Astrocyte (in vitro differentiated cells and primary cell): ENCODE measurements around the gene SLC7A5. TPM values are rescaled to one million over a fixed set of nuclear protein-coding genes. Genes with fewer than 3 reads are reported as not detected.
"Not testable (repeated sequence)": the region's sequence is repeated elsewhere in the genome, so short reads cannot be mapped to it uniquely, and the experiment has no call there.

Source experiments
- DNase-seq: peaks from one replicate; pipeline ENCODE4 v3.0.0-alpha.2; 2010; ENCODE audit warnings: low read depth
- FAIRE-seq: peaks from 2 replicates; lab custom pipeline; 2011; peaks lifted over from hg19 to GRCh38; lab: Jason Lieb, UNC
- H2AFZ ChIP-seq: 2 replicates; pipeline ENCODE4 v1.6.0; 2012; ENCODE audit warnings: low read depth, low read length, inconsistent platforms
- H3K27ac ChIP-seq: 2 replicates; pipeline ENCODE4 v1.5.1; 2011; ENCODE audit warnings: low read depth, low read length, inconsistent platforms
- H3K27me3 ChIP-seq: 2 replicates; pipeline ENCODE4 v1.6.0; 2011; ENCODE audit warnings: low read length, inconsistent platforms; ENCODE audit not compliant: insufficient read depth
- H3K36me3 ChIP-seq: 2 replicates; pipeline ENCODE4 v1.5.1; 2011; ENCODE audit warnings: low read length, inconsistent platforms; ENCODE audit not compliant: insufficient read depth
- H3K4me1 ChIP-seq: 2 replicates; pipeline ENCODE4 v1.5.1; 2011; ENCODE audit warnings: low read length, inconsistent platforms; ENCODE audit not compliant: insufficient read depth
- H3K4me2 ChIP-seq: 2 replicates; pipeline ENCODE4 v1.6.0; 2012; ENCODE audit warnings: low read length, inconsistent platforms
- H3K4me3 ChIP-seq: 2 replicates; pipeline ENCODE4 v1.5.1; 2011; ENCODE audit warnings: low read depth, mild to moderate bottlenecking, low read length, inconsistent platforms; ENCODE audit not compliant: insufficient read depth
- H3K79me2 ChIP-seq: 2 replicates; pipeline ENCODE4 v1.6.0; 2012; ENCODE audit warnings: mild to moderate bottlenecking, low read length, inconsistent platforms; ENCODE audit not compliant: insufficient read depth
- H3K9ac ChIP-seq: 2 replicates; pipeline ENCODE4 v1.6.0; 2012; ENCODE audit warnings: mild to moderate bottlenecking, low read length, inconsistent platforms
- H3K9me3 ChIP-seq: 2 replicates; pipeline ENCODE4 v1.5.1; 2012; ENCODE audit warnings: low read depth, mild to moderate bottlenecking, low read length, inconsistent platforms; ENCODE audit not compliant: insufficient read depth
- H4K20me1 ChIP-seq: 2 replicates; pipeline ENCODE4 v1.6.0; 2012; ENCODE audit warnings: low read length, inconsistent platforms; ENCODE audit not compliant: insufficient read depth
- H3K27ac Mint-ChIP-seq: one replicate; pipeline ENCODE4 v1.8.0; 2021; ENCODE audit warnings: mild to moderate bottlenecking, mixed read lengths; ENCODE audit not compliant: unreplicated experiment
- H3K27me3 Mint-ChIP-seq: one replicate; pipeline ENCODE4 v1.8.0; 2021; ENCODE audit warnings: low read depth, mixed read lengths; ENCODE audit not compliant: unreplicated experiment
- H3K36me3 Mint-ChIP-seq: one replicate; pipeline ENCODE4 v1.8.0; 2021; ENCODE audit warnings: low read depth, mixed read lengths; ENCODE audit not compliant: unreplicated experiment
- H3K4me1 Mint-ChIP-seq: one replicate; pipeline ENCODE4 v1.8.0; 2021; ENCODE audit warnings: low read depth, mixed read lengths; ENCODE audit not compliant: unreplicated experiment
- H3K4me3 Mint-ChIP-seq: one replicate; pipeline ENCODE4 v1.8.0; 2021; ENCODE audit warnings: mild to moderate bottlenecking, moderate library complexity, mixed read lengths; ENCODE audit not compliant: unreplicated experiment
- H3K9me3 Mint-ChIP-seq: one replicate; pipeline ENCODE4 v1.8.0; 2021; ENCODE audit warnings: mild to moderate bottlenecking, mixed read lengths; ENCODE audit not compliant: unreplicated experiment
- CTCF ChIP-seq: IDR thresholded peaks from 2 replicates; pipeline ENCODE4 v1.5.1; 2011; ENCODE audit warnings: low read depth, mild to moderate bottlenecking, inconsistent platforms, low read length, moderate library complexity; ENCODE audit not compliant: insufficient read depth
- total RNA-seq: library from RNA; stranded (reverse); gene quantifications from 2 replicates; pipeline ENCODE4 v1.2.1, GENCODE V29; 2021

The SLC7A5 gene
- total RNA-seq, 1 donor from 2014 or later, result 815 TPM

GRCh38 chr16:87861300-87862099, 7.8 kb downstream of the SLC7A5 start:
- H3K79me2 ChIP-seq, result peaks cover 98% of the 10 kb centered on the region
- not testable (repeated sequence) for H3K4me3 Mint-ChIP-seq, H2AFZ ChIP-seq, H3K9me3 ChIP-seq, H3K27ac Mint-ChIP-seq, H3K27ac ChIP-seq, H3K27me3 ChIP-seq, H3K36me3 ChIP-seq, H3K9me3 Mint-ChIP-seq, FAIRE-seq, DNase-seq, H3K27me3 Mint-ChIP-seq
- peak overlapping the region; percentile 9 for H3K4me3 ChIP-seq
- H3K4me1 ChIP-seq, result peaks cover 20% of the 10 kb centered on the region
- H3K4me1 Mint-ChIP-seq, result peaks cover 58% of the 10 kb centered on the region
- peaks cover 25% of the 10 kb centered on the region for H3K36me3 Mint-ChIP-seq
- peak overlapping the region; percentile 67 for H3K9ac ChIP-seq
- peaks cover 91% of the 10 kb centered on the region for H4K20me1 ChIP-seq
- H3K4me2 ChIP-seq, result peak overlapping the region; percentile 77

GRCh38 chr16:87860553-87861299, 8.6 kb downstream of the SLC7A5 start:
- TF ChIP-seq CTCF, result no peak
- H3K4me3 Mint-ChIP-seq, result peak overlapping the region; percentile 66
- FAIRE-seq, result no peak

GRCh38 chr16:87858151-87858993, 10.9 kb downstream of the SLC7A5 start:
- Histone ChIP-seq H3K79me2 (peaks cover 99% of the 10 kb centered on the region), H4K20me1 (peaks cover 88% of the 10 kb centered on the region), H3K4me1 (peaks cover 34% of the 10 kb centered on the region)
- not testable (repeated sequence) for H3K27me3 ChIP-seq, H3K9ac ChIP-seq, H2AFZ ChIP-seq, H3K4me3 Mint-ChIP-seq, H3K9me3 ChIP-seq, H3K27me3 Mint-ChIP-seq, DNase-seq, H3K4me2 ChIP-seq, H3K4me3 ChIP-seq, FAIRE-seq, H3K27ac ChIP-seq, H3K9me3 Mint-ChIP-seq, H3K36me3 ChIP-seq
- peaks cover 50% of the 10 kb centered on the region for H3K4me1 Mint-ChIP-seq
- peaks cover 13% of the 10 kb centered on the region for H3K36me3 Mint-ChIP-seq
- H3K27ac Mint-ChIP-seq, result peak overlapping the region; percentile 41

More at GRCh38 chr16:87860553-87861299, 8.6 kb downstream of the SLC7A5 start:
- H3K36me3 ChIP-seq, result peaks cover 2% of the 10 kb centered on the region
- no peaks in the 10 kb centered on the region for H3K9me3 ChIP-seq
- no peak overlapping the region for H2AFZ ChIP-seq
- peak overlapping the region; percentile 70 for H3K27ac ChIP-seq
- peak; percentile 78 for DNase-seq
- H3K4me3 ChIP-seq, result peak overlapping the region; percentile 9
- Mint-ChIP-seq H3K27ac (peak overlapping the region; percentile 97), H3K36me3 (peaks cover 21% of the 10 kb centered on the region), H3K4me1 (peaks cover 53% of the 10 kb centered on the region), H3K27me3 (no peaks in the 10 kb centered on the region), H3K9me3 (no peaks in the 10 kb centered on the region)
- H3K9ac ChIP-seq, result peak overlapping the region; percentile 67
- H3K4me1 ChIP-seq, result peaks cover 27% of the 10 kb centered on the region
- peaks cover 91% of the 10 kb centered on the region for H4K20me1 ChIP-seq
- peak overlapping the region; percentile 77 for H3K4me2 ChIP-seq
- peaks cover 99% of the 10 kb centered on the region for H3K79me2 ChIP-seq
- no peaks in the 10 kb centered on the region for H3K27me3 ChIP-seq
